ENCODE measurements around the gene TMEM163.
"Not testable (repeated sequence)": the region's sequence is repeated elsewhere in the genome, so short reads cannot be mapped to it uniquely, and the experiment has no call there.

Gene TMEM163

GRCh38 chr2:134550566-134551164 is 168.1 kb downstream of the TMEM163 start:
- no peak for DNase-seq (ENCODE audit: insufficient read length, low spot score)
- no peak for FAIRE-seq

- no peak for FAIRE-seq
These were observed 169.7 kb downstream of the TMEM163 start for GRCh38 chr2:134549104-134549503.

GRCh38 chr2:134540990-134541389 is 177.8 kb downstream of the TMEM163 start:
- FAIRE-seq (no peak), DNase-seq (ENCODE audit: insufficient read length, low spot score) (no peak)

More at GRCh38 chr2:134549104-134549503, 169.7 kb downstream of the TMEM163 start:
- no peak for DNase-seq (ENCODE audit: insufficient read length, low spot score)

GRCh38 chr2:134539981-134540380 is 178.8 kb downstream of the TMEM163 start:
- no peak for DNase-seq (ENCODE audit: insufficient read length, low spot score)
- FAIRE-seq: no peak

GRCh38 chr2:134537702-134538101 is 181.1 kb downstream of the TMEM163 start:
- no peak for DNase-seq (ENCODE audit: insufficient read length, low spot score)
- no peak for FAIRE-seq

- FAIRE-seq: no peak
These were observed 181.7 kb downstream of the TMEM163 start for GRCh38 chr2:134537121-134537520.

GRCh38 chr2:134536296-134536695 is 182.5 kb downstream of the TMEM163 start:
- DNase-seq (ENCODE audit: insufficient read length, low spot score) (no peak), FAIRE-seq (no peak)

More at GRCh38 chr2:134537121-134537520, 181.7 kb downstream of the TMEM163 start:
- no peak for DNase-seq (ENCODE audit: insufficient read length, low spot score)

GRCh38 chr2:134532537-134532936 is 186.3 kb downstream of the TMEM163 start:
- no peak for FAIRE-seq
- no peak for DNase-seq (ENCODE audit: insufficient read length, low spot score)

- FAIRE-seq: no peak
- DNase-seq (ENCODE audit: insufficient read length, low spot score): no peak
These were observed 191.4 kb downstream of the TMEM163 start for GRCh38 chr2:134527381-134527780.

- FAIRE-seq (no peak), DNase-seq (ENCODE audit: insufficient read length, low spot score) (no peak)
These were observed 196.0 kb downstream of the TMEM163 start for GRCh38 chr2:134522496-134523455.

- DNase-seq (ENCODE audit: insufficient read length, low spot score) (no peak), FAIRE-seq (no peak)
These were observed 200.7 kb downstream of the TMEM163 start for GRCh38 chr2:134518101-134518500.

GRCh38 chr2:134515137-134515536 is 203.7 kb downstream of the TMEM163 start:
- no peak for DNase-seq (ENCODE audit: insufficient read length, low spot score)
- FAIRE-seq: no peak

- DNase-seq (ENCODE audit: insufficient read length, low spot score): no peak
- FAIRE-seq: no peak
These were observed 205.4 kb downstream of the TMEM163 start for GRCh38 chr2:134513465-134513804.

- FAIRE-seq: no peak
- no peak for DNase-seq (ENCODE audit: insufficient read length, low spot score)
These were observed 205.9 kb downstream of the TMEM163 start for GRCh38 chr2:134512734-134513464.

GRCh38 chr2:134508391-134508790 is 210.4 kb downstream of the TMEM163 start:
- no peak for DNase-seq (ENCODE audit: insufficient read length, low spot score)
- no peak for FAIRE-seq

- FAIRE-seq: no peak
These were observed 211.1 kb downstream of the TMEM163 start for GRCh38 chr2:134507697-134508096.

GRCh38 chr2:134507159-134507558 is 211.6 kb downstream of the TMEM163 start:
- not testable (repeated sequence) for DNase-seq (ENCODE audit: insufficient read length, low spot score); FAIRE-seq

More at GRCh38 chr2:134507697-134508096, 211.1 kb downstream of the TMEM163 start:
- no peak for DNase-seq (ENCODE audit: insufficient read length, low spot score)

- FAIRE-seq (no peak), DNase-seq (ENCODE audit: insufficient read length, low spot score) (no peak)
These were observed 213.4 kb downstream of the TMEM163 start for GRCh38 chr2:134505446-134505845.

- no peak for FAIRE-seq
- no peak for DNase-seq (ENCODE audit: insufficient read length, low spot score)
These were observed 214.0 kb downstream of the TMEM163 start for GRCh38 chr2:134504586-134505336.

- FAIRE-seq: no peak
- DNase-seq (ENCODE audit: insufficient read length, low spot score): no peak
These were observed 216.7 kb downstream of the TMEM163 start for GRCh38 chr2:134502104-134502503.

Data from GM19239 (cell line).